ENCODE data around the gene NDRG3. TPM values are rescaled to one million over a fixed set of nuclear protein-coding genes. Genes with fewer than 3 reads are reported as not detected.

The NDRG3 gene
- total and polyA plus RNA-seq, 10 of the 15 experiments (the other 5 are each of a cell fraction or from before 2014, with no cell fraction given) = 11.2 to 29.7 (median 14.9) TPM

DNA sequence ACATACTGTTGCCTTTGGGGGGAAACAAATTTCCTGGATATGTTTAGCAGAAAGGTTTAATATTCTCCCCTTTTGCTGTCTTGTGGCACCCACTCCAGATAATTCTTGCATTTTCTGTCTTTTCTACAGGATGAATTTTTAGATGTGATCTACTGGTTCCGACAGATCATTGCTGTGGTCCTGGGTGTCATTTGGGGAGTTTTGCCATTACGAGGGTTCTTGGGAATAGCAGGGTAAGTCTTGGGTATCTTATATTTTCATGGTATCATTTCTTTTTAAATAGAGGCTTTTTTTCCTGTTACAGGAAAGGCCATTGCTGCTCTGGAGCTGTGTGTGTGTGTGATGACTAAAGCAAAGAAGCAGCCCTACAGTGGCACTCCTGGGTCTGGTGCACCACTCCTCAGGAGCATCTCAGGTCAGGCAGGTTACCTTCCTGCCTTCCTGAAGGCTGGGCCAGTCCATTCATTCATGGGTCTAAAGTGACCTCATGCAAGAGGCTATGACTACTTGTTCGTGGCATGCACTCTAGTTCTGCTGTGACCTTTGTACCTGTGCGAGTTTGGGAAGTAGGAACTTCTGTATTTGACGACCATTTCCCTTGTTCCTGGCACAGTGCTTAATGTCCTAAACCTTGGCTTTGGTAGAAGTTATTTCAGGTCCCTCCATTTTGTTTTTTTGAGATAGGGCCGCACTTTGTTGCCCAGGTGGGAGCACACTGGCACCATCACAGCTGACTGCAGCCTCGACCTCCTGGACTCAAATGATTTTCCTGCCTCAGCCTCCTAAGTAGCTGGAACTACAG, 138.1 kb downstream of the NDRG3 start:
- Histone ChIP-seq H3K9me3 (replicated peaks; ENCODE audit: control insufficient read depth, insufficient read depth, low read length) (no peaks in the 10 kb centered on the region), H3K4me1 (ENCODE audit: control insufficient read depth, insufficient read depth, low read length) (peaks cover 10% of the 10 kb centered on the region; the same call in 1 of the 2 replicates), H3K27me3 (replicated peaks in 1 of 2; ENCODE audit: control insufficient read depth in 2 of 2, insufficient read depth in 2 of 2, low read length in 1 of 2) (no peaks in the 10 kb centered on the region), H3K9ac (ENCODE audit: control insufficient read depth, insufficient read depth, low read length) (no peak overlapping the region), H2AFZ (ENCODE audit: control insufficient read depth, low read depth, low read length) (no peak overlapping the region), H3K4me2 (ENCODE audit: control insufficient read depth, insufficient read depth) (peak overlapping the region; percentile 39), H4K20me1 (ENCODE audit: control insufficient read depth, insufficient read depth) (0 out of 2 replicates have a peak, but pooled peaks cover 2% of the 10 kb centered on the region), H3K27ac (ENCODE audit: control insufficient read depth, insufficient read depth) (no peak overlapping the region; the same call in 1 of the 2 replicates), H3K79me2 (ENCODE audit: control insufficient read depth, insufficient read depth, low read length) (peaks cover 35% of the 10 kb centered on the region), H3K36me3 (ENCODE audit: control insufficient read depth in 2 of 2, insufficient read depth in 2 of 2, low read length in 1 of 2) (peaks cover 18 to 23% of the 10 kb centered on the region in 2 experiments), H3K4me3 (peak overlapping the region; percentile 98)
- WGBS (ENCODE audit: insufficient coverage, insufficient replicate concordance, low lambda C conversion rate, missing lambda C conversion rate) = 80% methylated on average over 7 of the region's 7 CpGs
- no peak for TF ChIP-seq EP300 (IDR thresholded peaks at IDR 0.05; ENCODE audit: borderline replicate concordance in 1 of 2, control insufficient read depth in 1 of 2, low read depth in 2 of 2, low read length in 2 of 2)
- 0 out of 2 replicates have a peak, but pooled peaks have one; percentile 12 for TF ChIP-seq NR2F1 (conservative IDR thresholded peaks at IDR 0.05)
- TF ChIP-seq ZBTB40 (IDR thresholded peaks at IDR 0.05; ENCODE audit: borderline replicate concordance) = no peak
- no peak for TF ChIP-seq YBX1 (IDR thresholded peaks at IDR 0.05)
- POLR2A ChIA-PET = interaction anchor here (0.6 kb wide), 1 partner anchor 89 kb away, joined by 5 read pairs; no protein-coding TSS in a partner anchor
- DNase-seq (ENCODE audit: low read depth, low spot score) = no peak
- RAD21 ChIA-PET (ENCODE audit: unreplicated experiment) = no interaction called here
- in situ Hi-C loops (cut with MboI) = no loop called here
- SMC1A ChIA-PET (ENCODE audit: uncharacterized antibody, unreplicated experiment) = interaction anchor here (8.6 kb wide), 1 partner anchor 34 kb away, joined by 83 read pairs; the partner anchor contains the start of gene TGIF2
- CTCF ChIA-PET = no interaction called here
- ATAC-seq = no peak
- no TSS peak for BruUV-seq (replicated peaks)
- intact Hi-C loops (cut with micrococcal nuclease; ENCODE audit: unreplicated experiment) = loop anchor here (5.0 to 10.0 kb wide), 2 partner anchors 50 to 257 kb away; a partner anchor contains a TSS
- FAIRE-seq = no peak
